AG08395 (cell line): ENCODE data around the gene PTPRA.
"Not testable (repeated sequence)": the region's sequence is repeated elsewhere in the genome, so short reads cannot be mapped to it uniquely, and the experiment has no call there.

Experiments used
- DNase-seq: peaks from one replicate; pipeline ENCODE4 v3.0.0; 2012; ENCODE audit warnings: mixed read lengths, low spot score

The PTPRA gene

GRCh38 chr20:2889797-2890196 lies 16.5 kb downstream of the PTPRA start:
- no peak for DNase-seq

GRCh38 chr20:2890742-2891141 lies 17.5 kb downstream of the PTPRA start:
- peak; percentile 29 for DNase-seq

- DNase-seq = no peak
These were observed 18.1 kb downstream of the PTPRA start for GRCh38 chr20:2891343-2891742.

GRCh38 chr20:2892376-2892775 lies 19.1 kb downstream of the PTPRA start:
- no peak for DNase-seq

GRCh38 chr20:2894221-2894620 lies 20.9 kb downstream of the PTPRA start:
- DNase-seq = no peak

- not testable (repeated sequence) for DNase-seq
These were observed 21.9 kb downstream of the PTPRA start for GRCh38 chr20:2895154-2895553.

- DNase-seq = no peak
These were observed 26.0 kb downstream of the PTPRA start for GRCh38 chr20:2899243-2899642.

- DNase-seq = no peak
These were observed 27.7 kb downstream of the PTPRA start for GRCh38 chr20:2900845-2901592.

- no peak for DNase-seq
These were observed 29.0 kb downstream of the PTPRA start for GRCh38 chr20:2902291-2902690.

GRCh38 chr20:2902818-2903217 lies 29.5 kb downstream of the PTPRA start:
- no peak for DNase-seq

GRCh38 chr20:2903686-2904085 lies 30.4 kb downstream of the PTPRA start:
- DNase-seq = no peak

GRCh38 chr20:2907519-2907918 lies 34.2 kb downstream of the PTPRA start:
- DNase-seq = no peak

- no peak for DNase-seq
These were observed 36.7 kb downstream of the PTPRA start for GRCh38 chr20:2909953-2910352.

- no peak for DNase-seq
These were observed 37.9 kb downstream of the PTPRA start for GRCh38 chr20:2911200-2911599.

- no peak for DNase-seq
These were observed 40.9 kb downstream of the PTPRA start for GRCh38 chr20:2914160-2914559.

- DNase-seq = no peak
These were observed 44.0 kb downstream of the PTPRA start for GRCh38 chr20:2917266-2917665.

- no peak for DNase-seq
These were observed 45.1 kb downstream of the PTPRA start for GRCh38 chr20:2918096-2919049.

- DNase-seq = no peak
These were observed 46.4 kb downstream of the PTPRA start for GRCh38 chr20:2919518-2920245.

- no peak for DNase-seq
These were observed 47.2 kb downstream of the PTPRA start for GRCh38 chr20:2920473-2920872.

GRCh38 chr20:2921506-2921905 lies 48.2 kb downstream of the PTPRA start:
- DNase-seq = no peak

GRCh38 chr20:2922957-2923356 lies 49.7 kb downstream of the PTPRA start:
- DNase-seq = no peak

GRCh38 chr20:2930538-2930937 lies 57.3 kb downstream of the PTPRA start:
- DNase-seq = no peak
